Fibroblast of villous mesenchyme (primary cell): Measurements from ENCODE around the gene SIPA1L2. TPM values are rescaled to one million over a fixed set of nuclear protein-coding genes. Genes with fewer than 3 reads are reported as not detected.

Experiments used
- DNase-seq: peaks from one replicate; pipeline ENCODE4 v3.0.0-alpha.2; 2010; ENCODE audit warnings: low read depth
- H3K4me3 ChIP-seq: 2 replicates; pipeline ENCODE4 v1.5.1; 2011; ENCODE audit warnings: low read depth, mild to moderate bottlenecking, low read length
- CTCF ChIP-seq: IDR thresholded peaks from 2 replicates; pipeline ENCODE4 v1.5.1; 2012; ENCODE audit warnings: low read depth, mild to moderate bottlenecking, low read length; ENCODE audit not compliant: insufficient read depth
- total RNA-seq: library from RNA; depleted of rRNA; stranded (reverse); fragments of >200 nt; gene quantifications from 2 replicates; pipeline ENCODE4 v1.2.3, GENCODE V29; 2012

Gene SIPA1L2
- total RNA-seq, 1 donor: 5.6 TPM

GRCh38 chr1:232625319-232625868, 4.5 kb downstream of the SIPA1L2 start:
- no peak for DNase-seq
- no peak overlapping the region for H3K4me3 ChIP-seq
- TF ChIP-seq CTCF: no peak

- no peak for DNase-seq
- TF ChIP-seq CTCF: no peak
- H3K4me3 ChIP-seq: no peak overlapping the region
These were observed 5.2 kb downstream of the SIPA1L2 start for GRCh38 chr1:232624546-232625281.

GRCh38 chr1:232622981-232623380, 7.0 kb downstream of the SIPA1L2 start:
- no peak overlapping the region for H3K4me3 ChIP-seq
- no peak for DNase-seq
- TF ChIP-seq CTCF: no peak

GRCh38 chr1:232622378-232622777, 7.6 kb downstream of the SIPA1L2 start:
- no peak for DNase-seq
- TF ChIP-seq CTCF: no peak
- no peak overlapping the region for H3K4me3 ChIP-seq

GRCh38 chr1:232621050-232621449, 8.9 kb downstream of the SIPA1L2 start:
- DNase-seq: no peak
- no peak overlapping the region for H3K4me3 ChIP-seq
- TF ChIP-seq CTCF: no peak

- no peak overlapping the region for H3K4me3 ChIP-seq
- TF ChIP-seq CTCF: no peak
- peak; percentile 87 for DNase-seq
These were observed 9.5 kb downstream of the SIPA1L2 start for GRCh38 chr1:232620356-232620969.

GRCh38 chr1:232617237-232617636, 12.7 kb downstream of the SIPA1L2 start:
- no peak overlapping the region for H3K4me3 ChIP-seq
- TF ChIP-seq CTCF: no peak
- no peak for DNase-seq
